ENCODE data around the gene RNASEH2B.

Gene RNASEH2B

GRCh38 chr13:50940509-50940908, 30.9 kb downstream of the RNASEH2B start:
- DNase-seq (ENCODE audit: low spot score): no peak

- no peak for DNase-seq (ENCODE audit: low spot score)
These were observed 31.6 kb downstream of the RNASEH2B start for GRCh38 chr13:50941146-50941545.

GRCh38 chr13:50942630-50943311, 33.2 kb downstream of the RNASEH2B start:
- no peak for DNase-seq (ENCODE audit: low spot score)

- DNase-seq (ENCODE audit: low spot score): no peak
These were observed 36.1 kb downstream of the RNASEH2B start for GRCh38 chr13:50945669-50946068.

GRCh38 chr13:50948601-50949000, 39.0 kb downstream of the RNASEH2B start:
- no peak for DNase-seq (ENCODE audit: low spot score)

- no peak for DNase-seq (ENCODE audit: low spot score)
These were observed 41.3 kb downstream of the RNASEH2B start for GRCh38 chr13:50950849-50951248.

- no peak for DNase-seq (ENCODE audit: low spot score)
These were observed 41.8 kb downstream of the RNASEH2B start for GRCh38 chr13:50951366-50951765.

GRCh38 chr13:50955241-50955640, 45.6 kb downstream of the RNASEH2B start:
- DNase-seq (ENCODE audit: low spot score): no peak

- DNase-seq (ENCODE audit: low spot score): no peak
These were observed 46.2 kb downstream of the RNASEH2B start for GRCh38 chr13:50955798-50956197.

- no peak for DNase-seq (ENCODE audit: low spot score)
These were observed 48.0 kb downstream of the RNASEH2B start for GRCh38 chr13:50957620-50958019.

- no peak for DNase-seq (ENCODE audit: low spot score)
These were observed 60.1 kb downstream of the RNASEH2B start for GRCh38 chr13:50969691-50970090.

- DNase-seq (ENCODE audit: low spot score): no peak
These were observed 61.4 kb downstream of the RNASEH2B start for GRCh38 chr13:50970956-50971355.

- no peak for DNase-seq (ENCODE audit: low spot score)
These were observed 64.7 kb downstream of the RNASEH2B start for GRCh38 chr13:50974268-50974667.

- no peak for DNase-seq (ENCODE audit: low spot score)
These were observed 69.6 kb downstream of the RNASEH2B start for GRCh38 chr13:50979187-50979586.

GRCh38 chr13:50981686-50982085, 72.1 kb downstream of the RNASEH2B start:
- DNase-seq (ENCODE audit: low spot score): no peak

GRCh38 chr13:50989476-50989875, 79.9 kb downstream of the RNASEH2B start:
- DNase-seq (ENCODE audit: low spot score): no peak

GRCh38 chr13:50990065-50990817, 80.7 kb downstream of the RNASEH2B start:
- no peak for DNase-seq (ENCODE audit: low spot score)

GRCh38 chr13:50990818-50991506, 81.4 kb downstream of the RNASEH2B start:
- DNase-seq (ENCODE audit: low spot score): no peak

- no peak for DNase-seq (ENCODE audit: low spot score)
These were observed 82.3 kb downstream of the RNASEH2B start for GRCh38 chr13:50991579-50992521.

GRCh38 chr13:50993371-50993770, 83.8 kb downstream of the RNASEH2B start:
- DNase-seq (ENCODE audit: low spot score): no peak

GRCh38 chr13:50993934-50994333, 84.3 kb downstream of the RNASEH2B start:
- DNase-seq (ENCODE audit: low spot score): no peak

- DNase-seq (ENCODE audit: low spot score): no peak
These were observed 85.1 kb downstream of the RNASEH2B start for GRCh38 chr13:50994651-50995050.
